Measurements from ENCODE around the gene C1QL4. TPM values are rescaled to one million over a fixed set of nuclear protein-coding genes. Genes with fewer than 3 reads are reported as not detected.

The C1QL4 gene
- polyA plus RNA-seq, 1 donor (not counting 4 experiments of a cell fraction or from before 2014, with no cell fraction given) = 0.07 TPM

DNA sequence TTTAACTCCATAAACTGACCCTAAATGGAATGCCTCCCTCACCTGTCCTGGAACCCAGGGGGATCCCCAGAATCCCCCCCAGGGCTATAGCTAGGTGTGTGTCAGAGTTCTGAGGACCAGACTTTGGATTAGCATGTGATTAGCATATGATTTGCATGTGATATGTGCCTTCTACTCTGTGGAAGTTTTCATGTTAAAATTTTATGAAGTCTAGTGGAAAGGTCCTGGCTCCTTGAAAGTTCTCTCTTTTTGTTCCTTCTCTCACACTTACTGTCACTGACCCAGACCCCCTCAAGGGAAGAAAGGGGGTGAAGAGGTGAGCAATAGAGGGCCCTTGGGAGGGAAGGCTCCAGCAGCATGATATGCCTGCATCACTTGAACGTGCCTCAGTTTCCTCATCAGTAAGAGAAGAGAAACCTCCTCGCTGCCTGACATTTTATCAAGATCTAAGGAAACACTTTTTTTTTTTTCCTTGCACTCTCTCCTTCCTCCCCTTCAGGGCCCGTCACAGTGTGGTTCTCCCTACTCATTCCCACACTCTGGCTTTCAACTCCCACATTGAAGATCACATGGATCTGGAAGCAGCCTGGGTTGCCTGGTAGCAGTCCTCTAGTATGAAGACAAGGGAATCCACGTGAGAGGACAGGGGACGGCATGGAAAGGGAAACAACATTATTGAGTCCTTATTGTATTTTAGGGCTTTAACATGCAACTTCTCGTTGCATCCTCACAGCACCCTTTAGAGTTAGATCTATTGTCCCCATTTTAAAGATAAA, 3.3 kb upstream of the C1QL4 start:
- Histone ChIP-seq H4K20me1 (ENCODE audit: control insufficient read depth, extremely low read depth, insufficient read depth, low read length) (no peaks in the 10 kb centered on the region), H3K27ac (ENCODE audit: control insufficient read depth, insufficient read depth, low read length) (no peak overlapping the region), H3K79me2 (ENCODE audit: control insufficient read depth, insufficient read depth, low read length) (no peaks in the 10 kb centered on the region), H3K36me3 (ENCODE audit: control insufficient read depth in 2 of 2, extremely low read depth in 1 of 2, insufficient read depth in 2 of 2, low read length in 2 of 2) (no peaks in the 10 kb centered on the region), H2AFZ (ENCODE audit: control insufficient read depth, low read length) (no peak overlapping the region), H3K4me1 (ENCODE audit: control insufficient read depth, extremely low read depth, insufficient read depth, low read length) (peaks cover 13% of the 10 kb centered on the region), H3K9ac (ENCODE audit: control insufficient read depth, extremely low read depth, insufficient read depth, low read length) (no peak overlapping the region), H3K27me3 (ENCODE audit: control insufficient read depth, extremely low read depth, insufficient read depth, low read length) (peaks cover 62% of the 10 kb centered on the region), H3K9me1 (ENCODE audit: control insufficient read depth, extremely low read depth, insufficient read depth, low read length) (no peaks in the 10 kb centered on the region), H3K9me3 (ENCODE audit: control insufficient read depth, low read depth, low read length) (no peaks in the 10 kb centered on the region), H3K4me3 (ENCODE audit: control insufficient read depth in 2 of 3, extremely low read depth in 1 of 3, insufficient read depth in 2 of 3, low read depth in 1 of 3, low read length in 3 of 3) (no peak overlapping the region), H3K4me2 (ENCODE audit: control insufficient read depth, extremely low read depth, insufficient read depth, low read depth, low read length) (no peak overlapping the region)
- no peak for DNase-seq (ENCODE audit: low read depth, low spot score)
- no peak for FAIRE-seq
- dilution Hi-C loops (cut with MboI; ENCODE audit: extremely low pct_ligation_motif_present, low sequenced_read_pairs) = no loop called here
- TF ChIP-seq EZH2 (IDR thresholded peaks at IDR 0.05; ENCODE audit: low read length) = no peak
- TF ChIP-seq, protein P1, sequence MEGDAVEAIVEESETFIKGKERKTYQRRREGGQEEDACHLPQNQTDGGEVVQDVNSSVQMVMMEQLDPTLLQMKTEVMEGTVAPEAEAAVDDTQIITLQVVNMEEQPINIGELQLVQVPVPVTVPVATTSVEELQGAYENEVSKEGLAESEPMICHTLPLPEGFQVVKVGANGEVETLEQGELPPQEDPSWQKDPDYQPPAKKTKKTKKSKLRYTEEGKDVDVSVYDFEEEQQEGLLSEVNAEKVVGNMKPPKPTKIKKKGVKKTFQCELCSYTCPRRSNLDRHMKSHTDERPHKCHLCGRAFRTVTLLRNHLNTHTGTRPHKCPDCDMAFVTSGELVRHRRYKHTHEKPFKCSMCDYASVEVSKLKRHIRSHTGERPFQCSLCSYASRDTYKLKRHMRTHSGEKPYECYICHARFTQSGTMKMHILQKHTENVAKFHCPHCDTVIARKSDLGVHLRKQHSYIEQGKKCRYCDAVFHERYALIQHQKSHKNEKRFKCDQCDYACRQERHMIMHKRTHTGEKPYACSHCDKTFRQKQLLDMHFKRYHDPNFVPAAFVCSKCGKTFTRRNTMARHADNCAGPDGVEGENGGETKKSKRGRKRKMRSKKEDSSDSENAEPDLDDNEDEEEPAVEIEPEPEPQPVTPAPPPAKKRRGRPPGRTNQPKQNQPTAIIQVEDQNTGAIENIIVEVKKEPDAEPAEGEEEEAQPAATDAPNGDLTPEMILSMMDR (optimal IDR thresholded peaks at IDR 0.05 in 1 of 3, IDR thresholded peaks at IDR 0.05 in 1 of 3, conservative IDR thresholded peaks at IDR 0.05 in 1 of 3; ENCODE audit: extremely low read depth in 1 of 3, insufficient read depth in 2 of 3, low read length in 3 of 3) = no peak

DNA sequence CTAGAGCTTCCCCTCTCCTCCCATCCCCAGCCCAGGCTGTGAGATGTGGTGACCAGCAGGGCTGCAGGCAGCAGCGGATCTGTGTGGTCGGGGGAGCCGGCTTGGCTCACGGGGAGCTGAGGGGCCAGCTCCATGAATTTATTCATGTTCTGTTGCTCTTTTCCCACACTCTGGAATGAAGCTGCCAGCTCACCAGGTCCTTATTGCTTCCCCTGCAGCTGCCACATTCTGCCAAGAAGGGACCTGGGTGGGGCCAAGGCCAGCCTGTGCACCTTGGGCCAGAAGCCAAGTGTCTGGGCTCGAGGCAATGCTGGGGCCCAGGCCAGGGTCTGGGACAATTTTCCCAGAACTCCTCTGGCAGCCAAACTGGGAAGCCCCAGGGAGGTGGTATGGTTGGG, 2.5 kb upstream of the C1QL4 start:
- no peak for FAIRE-seq
- Histone ChIP-seq H3K27me3 (ENCODE audit: control insufficient read depth, extremely low read depth, insufficient read depth, low read length) (peaks cover 53% of the 10 kb centered on the region), H2AFZ (ENCODE audit: control insufficient read depth, low read length) (no peak overlapping the region), H3K9me1 (ENCODE audit: control insufficient read depth, extremely low read depth, insufficient read depth, low read length) (no peaks in the 10 kb centered on the region), H3K9ac (ENCODE audit: control insufficient read depth, extremely low read depth, insufficient read depth, low read length) (no peak overlapping the region), H4K20me1 (ENCODE audit: control insufficient read depth, extremely low read depth, insufficient read depth, low read length) (no peaks in the 10 kb centered on the region), H3K4me3 (ENCODE audit: control insufficient read depth in 2 of 3, extremely low read depth in 1 of 3, insufficient read depth in 2 of 3, low read depth in 1 of 3, low read length in 3 of 3) (no peak overlapping the region), H3K9me3 (ENCODE audit: control insufficient read depth, low read depth, low read length) (no peaks in the 10 kb centered on the region), H3K4me1 (ENCODE audit: control insufficient read depth, extremely low read depth, insufficient read depth, low read length) (peaks cover 13% of the 10 kb centered on the region), H3K79me2 (ENCODE audit: control insufficient read depth, insufficient read depth, low read length) (no peaks in the 10 kb centered on the region), H3K36me3 (ENCODE audit: control insufficient read depth in 2 of 2, extremely low read depth in 1 of 2, insufficient read depth in 2 of 2, low read length in 2 of 2) (no peaks in the 10 kb centered on the region), H3K4me2 (ENCODE audit: control insufficient read depth, extremely low read depth, insufficient read depth, low read depth, low read length) (no peak overlapping the region), H3K27ac (ENCODE audit: control insufficient read depth, insufficient read depth, low read length) (no peak overlapping the region)
- dilution Hi-C loops (cut with MboI; ENCODE audit: extremely low pct_ligation_motif_present, low sequenced_read_pairs) = no loop called here
- TF ChIP-seq EZH2 (IDR thresholded peaks at IDR 0.05; ENCODE audit: low read length) = no peak
- TF ChIP-seq, protein P1 (optimal IDR thresholded peaks at IDR 0.05 in 1 of 3, IDR thresholded peaks at IDR 0.05 in 1 of 3, conservative IDR thresholded peaks at IDR 0.05 in 1 of 3; ENCODE audit: extremely low read depth in 1 of 3, insufficient read depth in 2 of 3, low read length in 3 of 3) = no peak
- no peak for DNase-seq (ENCODE audit: low read depth, low spot score)

All from keratinocyte (primary cell).